Vagina (tissue), 2 donors: ENCODE measurements around the gene REXO1.

ENCODE experiments used
- CTCF ChIP-seq, 3 experiments: fragments of 450-650 bp in 2 of 3; fragments of 200-600 bp in 1 of 3; sonication (generic) in 1 of 3; IDR thresholded peaks; one replicate each; pipeline ENCODE4 v1.5.1; 2017 to 2019; ENCODE audit warnings: antibody characterized with exemption in 3 of 3, mild to moderate bottlenecking in 2 of 3, moderate library complexity in 2 of 3
- POLR2A ChIP-seq, 2 donors: fragments of 450-650 bp; IDR thresholded peaks; one replicate each; pipeline ENCODE4 v1.6.1; 2017; ENCODE audit warnings: antibody characterized with exemption in 2 of 2, mild to moderate bottlenecking in 2 of 2, moderate library complexity in 2 of 2

GRCh38 chr19:1857648-1858326 is 9.5 kb upstream of the REXO1 start:
- TF ChIP-seq CTCF (IDR thresholded peaks at IDR 0.05) (no peak), POLR2A (IDR thresholded peaks at IDR 0.05) (no peak)
